DMS53 (cell line): ENCODE measurements around the gene ELN.

Source experiments
- DNase-seq: peaks from one replicate; lab custom pipeline; 2025; lab: John Stamatoyannopoulos, UW

ELN gene

GRCh38 chr7:74025730-74026129 lies 2.2 kb upstream of the ELN start:
- DNase-seq: no peak

GRCh38 chr7:74026406-74026902 lies 1.5 kb upstream of the ELN start:
- DNase-seq: no peak

DNA sequence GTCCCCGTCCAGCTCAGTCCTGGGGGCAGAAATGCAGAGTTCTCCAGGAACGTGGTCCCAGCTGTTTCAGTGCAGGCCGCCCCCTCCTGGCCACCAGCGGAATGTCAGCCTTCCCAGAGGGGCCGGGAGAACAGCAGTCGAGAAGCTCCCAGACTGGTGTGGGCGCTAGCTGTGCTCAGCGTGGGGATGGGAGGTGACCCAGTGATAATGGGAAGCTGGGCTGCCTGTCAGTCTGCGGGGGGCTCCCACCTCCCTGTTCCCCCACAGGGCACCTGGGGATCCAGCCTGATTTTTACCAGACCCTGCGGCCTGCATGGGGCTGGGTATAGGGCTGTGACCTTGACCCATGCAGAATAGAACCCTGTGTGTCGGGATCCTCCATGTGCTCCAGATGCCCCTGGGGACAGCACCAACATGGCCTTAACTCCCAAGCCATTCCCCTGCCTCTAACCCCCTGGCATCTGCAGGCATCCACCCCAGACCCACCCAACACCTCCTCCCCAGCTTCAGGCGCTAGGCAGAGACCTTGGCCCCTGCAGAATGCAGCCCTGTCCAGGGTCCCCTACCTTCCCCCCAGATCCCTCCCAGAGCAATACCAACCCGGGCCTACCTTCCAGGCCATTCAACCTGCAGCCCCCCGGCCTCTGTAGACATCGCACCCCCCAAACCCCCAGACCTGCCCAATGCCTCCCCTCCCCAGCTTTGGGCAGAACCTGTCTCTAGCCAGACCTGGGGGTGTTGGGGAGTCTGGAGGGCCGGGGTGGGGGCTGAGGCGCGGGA lies 880 bp upstream of the ELN start:
- peak; percentile 76 for DNase-seq

DNA sequence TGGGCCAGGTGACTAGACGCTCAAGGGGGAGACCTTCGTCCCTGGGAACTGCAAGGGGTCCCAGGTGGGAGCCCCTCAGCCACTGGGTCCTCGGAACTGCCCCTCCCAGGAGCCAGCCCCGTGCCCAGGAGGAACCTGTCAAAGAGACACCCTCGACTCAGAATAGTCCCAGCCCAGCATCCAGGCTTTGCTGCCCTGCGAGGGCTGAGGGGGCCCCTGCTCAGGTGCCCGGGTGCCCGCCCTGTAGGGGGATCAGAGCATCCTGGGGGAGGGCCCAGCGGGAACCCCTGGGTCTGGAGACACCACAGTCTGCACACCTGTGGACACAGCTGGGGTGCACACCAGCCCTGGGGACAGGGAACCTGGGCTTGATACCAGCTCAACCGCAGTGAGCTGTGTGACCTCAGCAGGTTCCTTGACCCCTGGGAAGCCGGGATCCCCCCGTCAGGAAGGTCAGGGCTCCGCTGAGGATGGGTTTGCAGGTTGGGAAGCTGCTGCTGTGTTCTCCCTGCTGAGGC lies 407 bp downstream of the ELN start:
- no peak for DNase-seq

GRCh38 chr7:74029089-74029785 lies 1.3 kb downstream of the ELN start:
- DNase-seq: no peak

DNA sequence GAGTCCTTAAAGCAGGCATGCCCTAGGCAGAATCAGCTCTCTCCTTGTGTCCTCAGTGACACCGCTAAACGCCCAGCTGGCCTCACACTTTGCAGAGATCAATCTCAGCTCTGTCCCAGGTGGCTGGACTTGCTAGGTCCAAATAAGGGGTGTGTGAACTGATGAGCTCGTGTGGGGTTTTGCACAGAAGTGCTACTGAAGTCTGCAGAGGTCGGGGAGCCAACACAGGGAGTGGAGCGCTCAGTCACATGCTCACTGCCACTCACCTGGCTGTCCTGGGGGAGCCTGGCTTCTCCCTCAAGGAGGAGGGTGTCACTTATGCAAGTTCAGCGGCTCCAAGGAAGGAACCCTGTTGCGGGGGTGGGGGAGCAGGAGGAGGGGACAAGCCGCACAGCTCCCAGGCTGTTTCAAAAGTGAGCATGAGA lies 2.0 kb downstream of the ELN start:
- no peak for DNase-seq

GRCh38 chr7:74030861-74031260 lies 2.9 kb downstream of the ELN start:
- DNase-seq: no peak

DNA sequence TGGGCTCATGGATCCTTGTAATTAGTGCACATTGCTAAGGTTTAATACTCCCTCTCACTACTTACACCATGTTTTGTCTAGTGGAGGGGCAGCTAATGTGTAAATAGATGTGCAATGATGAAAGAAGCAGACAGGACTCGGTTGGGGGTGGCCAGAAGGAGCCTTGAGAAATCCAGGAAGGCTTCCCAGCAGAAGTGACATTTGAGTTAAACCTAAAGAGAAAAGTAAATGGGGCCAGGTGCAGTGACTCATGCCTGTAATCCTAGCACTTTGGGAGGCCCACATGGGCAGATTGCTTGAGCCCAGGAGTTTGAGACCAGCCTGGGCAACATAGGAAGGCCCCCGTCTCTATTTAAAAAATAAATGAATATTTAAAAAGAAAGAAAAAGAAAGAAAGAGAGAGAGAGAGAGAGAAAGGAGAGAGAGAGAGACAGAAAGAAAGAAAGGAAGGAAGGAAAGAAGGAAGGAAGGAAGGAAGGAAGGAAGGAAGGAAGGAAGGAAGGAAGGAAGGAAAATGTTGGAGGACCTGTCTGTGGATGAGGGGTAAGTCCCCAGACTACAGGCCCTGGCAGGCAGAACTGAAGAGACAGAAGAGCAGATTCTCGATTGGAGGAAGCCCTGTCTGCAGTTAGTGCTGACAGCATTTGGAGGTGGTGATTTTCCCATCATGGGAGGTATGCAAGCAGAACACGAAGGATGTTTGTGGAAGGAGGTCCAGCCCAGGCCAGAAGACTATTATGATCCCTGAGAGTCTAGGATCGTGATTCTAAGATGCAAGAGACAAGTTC lies 3.6 kb downstream of the ELN start:
- DNase-seq: peak; percentile 31

DNA sequence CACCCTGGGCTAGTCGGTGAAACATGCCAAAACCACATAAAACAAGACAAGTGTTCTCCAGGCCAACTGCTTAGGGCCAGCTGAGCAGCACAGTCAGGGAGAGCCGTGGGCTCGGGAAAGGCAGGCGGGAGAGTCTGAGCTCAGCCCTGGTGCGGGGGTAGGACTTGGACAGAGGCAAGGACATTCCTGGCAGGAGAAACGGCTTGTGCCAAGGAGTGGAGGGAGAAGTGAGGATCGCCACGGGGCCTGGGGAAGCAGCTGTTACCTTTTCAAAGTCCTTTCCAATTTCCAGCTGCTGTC lies 4.2 kb downstream of the ELN start:
- DNase-seq: peak; percentile 28

- no peak for DNase-seq
Observed at GRCh38 chr7:74032624-74033371, 4.8 kb downstream of the ELN start.

- no peak for DNase-seq
Observed at GRCh38 chr7:74033372-74034311, 5.7 kb downstream of the ELN start.

GRCh38 chr7:74037609-74038008 lies 9.6 kb downstream of the ELN start:
- DNase-seq: no peak

- DNase-seq: no peak
Observed at GRCh38 chr7:74038194-74038961, 10.4 kb downstream of the ELN start.

DNA sequence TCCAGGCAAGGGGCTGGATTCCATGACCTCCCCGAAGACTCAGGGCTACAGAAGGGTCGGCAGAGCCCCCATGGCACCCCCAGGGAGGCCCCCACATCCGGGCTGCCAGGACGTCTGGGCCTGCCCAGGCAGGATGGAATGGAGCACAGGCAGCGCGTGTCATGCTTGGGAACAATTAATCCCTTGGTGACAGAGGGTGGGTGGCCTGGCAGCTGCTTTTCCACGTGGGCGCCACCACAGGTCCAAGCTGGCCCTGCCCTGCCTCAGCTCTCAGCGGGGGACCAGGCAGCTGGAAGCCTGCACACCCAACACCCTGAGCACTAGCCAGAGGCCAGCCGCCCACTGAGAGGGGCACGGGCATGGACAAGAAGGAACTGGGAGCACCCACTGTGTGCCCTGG lies 11.4 kb downstream of the ELN start:
- no peak for DNase-seq

- no peak for DNase-seq
Observed at GRCh38 chr7:74040101-74040790, 12.3 kb downstream of the ELN start.

GRCh38 chr7:74040791-74041520 lies 13.0 kb downstream of the ELN start:
- no peak for DNase-seq

DNA sequence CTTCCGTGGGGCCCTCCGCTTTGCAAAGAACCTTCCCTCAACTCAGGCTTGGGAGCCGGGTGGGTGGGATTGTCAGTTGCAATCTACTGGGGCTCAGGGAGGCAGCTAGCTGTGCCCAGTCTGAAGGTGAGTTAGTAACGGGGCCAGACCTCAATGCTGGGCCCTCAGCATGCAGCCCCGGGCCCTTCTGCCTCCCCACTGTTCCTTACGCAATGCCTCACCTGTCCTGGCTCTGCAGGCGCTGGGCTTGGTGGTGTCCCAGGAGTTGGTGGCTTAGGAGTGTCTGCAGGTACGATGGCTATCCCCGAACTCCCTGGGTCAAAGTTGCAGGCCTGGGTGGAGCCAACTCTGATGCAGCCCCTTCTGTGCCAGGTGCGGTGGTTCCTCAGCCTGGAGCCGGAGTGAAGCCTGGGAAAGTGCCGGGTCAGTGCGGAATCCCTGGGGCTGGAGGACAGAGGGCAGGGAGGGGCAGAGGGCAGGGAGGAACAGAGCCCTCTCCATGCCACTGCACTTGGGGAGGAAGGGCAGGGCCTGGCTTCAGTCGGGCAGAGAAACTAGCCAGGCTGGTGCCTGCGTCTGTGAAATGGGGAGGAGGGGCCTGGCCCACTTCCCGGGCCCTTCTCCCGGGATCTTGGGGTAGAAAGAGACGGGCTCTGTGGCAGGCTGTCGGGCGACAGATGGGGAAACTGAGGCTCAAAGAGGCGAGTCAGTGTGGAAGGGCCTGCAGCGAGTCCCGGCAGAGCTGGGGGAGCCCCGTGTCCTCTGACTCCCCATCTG lies 15.0 kb downstream of the ELN start:
- DNase-seq: peak; percentile 41

DNA sequence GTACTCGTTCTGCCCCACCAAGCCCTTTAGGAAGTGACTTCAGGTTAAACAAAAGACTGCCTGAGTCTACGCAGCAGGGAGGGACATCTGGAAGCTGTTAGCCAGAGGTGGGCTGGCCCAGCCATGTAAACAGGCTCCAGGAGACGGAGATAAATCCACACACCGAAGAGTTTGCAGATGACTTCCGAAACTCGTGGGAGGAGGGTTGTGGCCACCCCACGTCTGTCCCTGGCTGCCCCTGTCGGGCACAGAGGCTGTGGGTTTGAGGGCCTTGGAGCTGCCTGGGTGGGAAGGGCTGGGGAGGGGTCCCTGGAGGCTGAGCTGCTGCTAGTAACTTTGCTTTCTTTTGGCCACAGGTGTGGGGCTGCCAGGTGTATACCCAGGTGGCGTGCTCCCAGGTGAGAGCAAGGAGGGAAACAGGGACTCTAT lies 15.6 kb downstream of the ELN start:
- peak; percentile 53 for DNase-seq
